Panc1 (cell line): ENCODE results near the gene TGM5.

Experiments
- CTCF ChIP-seq: fragments of 450-650 bp; IDR thresholded peaks from 2 replicates; pipeline ENCODE4 v1.5.1; 2017; ENCODE audit warnings: mild to moderate bottlenecking
- POLR2AphosphoS5 ChIP-seq: IDR thresholded peaks from 2 replicates; pipeline ENCODE4 v1.6.1; 2012; ENCODE audit warnings: mild to moderate bottlenecking, low read depth, low read length, moderate library complexity
- TCF7L2 ChIP-seq: IDR thresholded peaks from 2 replicates; pipeline ENCODE4 v1.6.1; 2011; ENCODE audit warnings: mild to moderate bottlenecking, low read depth, low read length, inconsistent platforms
- TF ChIP-seq, protein P1 (sequence below), 2 experiments: IDR thresholded peaks; 2 replicates each; pipeline ENCODE4 v1.6.1; 2011 to 2012; ENCODE audit warnings: low read depth in 2 of 2, control low read depth in 1 of 2, low read length in 1 of 2, mild to moderate bottlenecking in 1 of 2, moderate library complexity in 1 of 2; ENCODE audit not compliant: insufficient read depth in 1 of 2

- TF ChIP-seq TCF7L2 (no peak), CTCF (no peak), POLR2AphosphoS5 (no peak)
- TF ChIP-seq, protein P1, sequence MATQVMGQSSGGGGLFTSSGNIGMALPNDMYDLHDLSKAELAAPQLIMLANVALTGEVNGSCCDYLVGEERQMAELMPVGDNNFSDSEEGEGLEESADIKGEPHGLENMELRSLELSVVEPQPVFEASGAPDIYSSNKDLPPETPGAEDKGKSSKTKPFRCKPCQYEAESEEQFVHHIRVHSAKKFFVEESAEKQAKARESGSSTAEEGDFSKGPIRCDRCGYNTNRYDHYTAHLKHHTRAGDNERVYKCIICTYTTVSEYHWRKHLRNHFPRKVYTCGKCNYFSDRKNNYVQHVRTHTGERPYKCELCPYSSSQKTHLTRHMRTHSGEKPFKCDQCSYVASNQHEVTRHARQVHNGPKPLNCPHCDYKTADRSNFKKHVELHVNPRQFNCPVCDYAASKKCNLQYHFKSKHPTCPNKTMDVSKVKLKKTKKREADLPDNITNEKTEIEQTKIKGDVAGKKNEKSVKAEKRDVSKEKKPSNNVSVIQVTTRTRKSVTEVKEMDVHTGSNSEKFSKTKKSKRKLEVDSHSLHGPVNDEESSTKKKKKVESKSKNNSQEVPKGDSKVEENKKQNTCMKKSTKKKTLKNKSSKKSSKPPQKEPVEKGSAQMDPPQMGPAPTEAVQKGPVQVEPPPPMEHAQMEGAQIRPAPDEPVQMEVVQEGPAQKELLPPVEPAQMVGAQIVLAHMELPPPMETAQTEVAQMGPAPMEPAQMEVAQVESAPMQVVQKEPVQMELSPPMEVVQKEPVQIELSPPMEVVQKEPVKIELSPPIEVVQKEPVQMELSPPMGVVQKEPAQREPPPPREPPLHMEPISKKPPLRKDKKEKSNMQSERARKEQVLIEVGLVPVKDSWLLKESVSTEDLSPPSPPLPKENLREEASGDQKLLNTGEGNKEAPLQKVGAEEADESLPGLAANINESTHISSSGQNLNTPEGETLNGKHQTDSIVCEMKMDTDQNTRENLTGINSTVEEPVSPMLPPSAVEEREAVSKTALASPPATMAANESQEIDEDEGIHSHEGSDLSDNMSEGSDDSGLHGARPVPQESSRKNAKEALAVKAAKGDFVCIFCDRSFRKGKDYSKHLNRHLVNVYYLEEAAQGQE (IDR thresholded peaks at IDR 0.05; ENCODE audit: insufficient read depth in 1 of 2, low read depth in 2 of 2, low read length in 1 of 2): no peak
Observed at GRCh38 chr15:43251871-43252250, 14.9 kb downstream of the TGM5 start.
